Testis (tissue), 3 donors: Measurements from ENCODE around the gene SLC12A6. TPM values are rescaled to one million over a fixed set of nuclear protein-coding genes. Genes with fewer than 3 reads are reported as not detected.

Experiments
- DNase-seq: peaks from one replicate; pipeline ENCODE4 v3.0.0-alpha.2; 2019
- H3K27ac ChIP-seq, 2 donors: fragments of 200-600 bp; sonication (generic); one replicate each; pipeline ENCODE4 v1.5.1; 2019
- H3K27me3 ChIP-seq: fragments of 200-600 bp; sonication (generic); one replicate; pipeline ENCODE4 v1.5.1; 2019
- H3K36me3 ChIP-seq: fragments of 200-600 bp; sonication (generic); one replicate; pipeline ENCODE4 v1.5.1; 2017; ENCODE audit warnings: low read depth; ENCODE audit errors: missing control alignments
- H3K4me1 ChIP-seq: fragments of 200-600 bp; sonication (generic); one replicate; pipeline ENCODE4 v1.5.1; 2019
- H3K4me3 ChIP-seq, 2 donors: fragments of 200-600 bp; sonication (generic); one replicate each; pipeline ENCODE4 v1.5.1; 2017 to 2019
- H3K9me3 ChIP-seq: fragments of 200-600 bp; sonication (generic); one replicate; pipeline ENCODE4 v1.5.1; 2017
- CTCF ChIP-seq, 3 experiments: fragments of 450-650 bp in 2 of 3; fragments of 200-600 bp in 1 of 3; sonication (generic) in 1 of 3; IDR thresholded peaks; one replicate each; pipeline ENCODE4 v1.5.1; 2016 to 2019; ENCODE audit warnings: antibody characterized with exemption in 3 of 3, mild to moderate bottlenecking in 2 of 3, moderate library complexity in 1 of 3
- POLR2A ChIP-seq: fragments of 450-650 bp; IDR thresholded peaks from one replicate; pipeline ENCODE4 v1.6.1; 2017; ENCODE audit warnings: antibody characterized with exemption, mild to moderate bottlenecking, moderate library complexity
- WGBS, 2 donors: methylation state at CpG; one replicate each; pipeline ENCODE4 v1.1.5; 2018; 5-methylcytosine and 5-hydroxymethylcytosine counted together
- intact Hi-C: fragments of 100-400 bp; cut with DNase I; formaldehyde crosslinking; loops from one replicate; pipeline ENCODE4 v1.15.1; 2023; ENCODE audit warnings: low total_unique reads
- polyA plus RNA-seq: library from polyadenylated mRNA; stranded (reverse); fragments of 350-450 nt; fragmentation: Illumina TruSeq; extraction: RNeasy Lipid Tissue Mini Kit (QIAGEN cat#74804); gene quantifications from one replicate; pipeline ENCODE4 v1.2.3, GENCODE V29; 2014; ENCODE audit warnings: low read depth, low replicate concordance; ENCODE audit not compliant: insufficient read depth
- total RNA-seq, 2 donors: library from RNA; depleted of rRNA; stranded (reverse); fragments of >200 nt; gene quantifications; one replicate each; pipeline ENCODE4 v1.2.3, GENCODE V29; 2016

The SLC12A6 gene
- total and polyA plus RNA-seq, 3 donors from 2014 or later = 72.8 to 106 (median 77.2) TPM

- Histone ChIP-seq H3K4me1 (no peaks in the 10 kb centered on the region), H3K27ac (no peak overlapping the region), H3K4me3 (no peak overlapping the region), H3K36me3 (no peaks in the 10 kb centered on the region), H3K9me3 (no peaks in the 10 kb centered on the region), H3K27me3 (no peaks in the 10 kb centered on the region)
- DNase-seq = no peak
- WGBS, 2 donors = 70 to 87% methylated on average over 3 of the region's 3 CpGs
- intact Hi-C loops = no loop called here
- TF ChIP-seq POLR2A = no peak
- TF ChIP-seq CTCF (IDR thresholded peaks at IDR 0.05) = no peak
Measured at GRCh38 chr15:34259566-34259965, 78.0 kb downstream of the SLC12A6 start.

DNA sequence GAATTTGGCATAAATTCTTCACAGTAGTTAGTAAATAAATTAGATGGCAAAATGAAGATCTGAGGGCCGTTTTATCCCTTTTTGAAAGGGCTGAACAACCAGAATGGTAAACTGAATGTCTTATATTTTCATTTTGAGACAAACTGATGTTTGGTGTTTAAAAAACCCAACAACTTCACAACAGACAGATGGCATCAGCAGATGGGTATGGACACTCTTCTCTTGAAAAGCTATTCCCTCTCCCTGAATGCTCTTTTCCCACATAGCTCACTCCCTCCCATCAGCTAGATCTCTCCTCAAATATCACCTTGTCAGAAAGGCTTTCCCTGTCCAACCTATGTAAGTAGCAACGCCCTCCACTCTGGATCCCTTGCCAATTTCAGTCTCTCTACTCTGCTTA lies 79.4 kb downstream of the SLC12A6 start:
- no peak for DNase-seq
- Histone ChIP-seq H3K4me1 (no peaks in the 10 kb centered on the region), H3K4me3 (no peak overlapping the region), H3K27me3 (no peaks in the 10 kb centered on the region), H3K9me3 (no peaks in the 10 kb centered on the region), H3K36me3 (no peaks in the 10 kb centered on the region), H3K27ac (no peak overlapping the region)
- TF ChIP-seq CTCF (IDR thresholded peaks at IDR 0.05) (no peak), POLR2A (no peak)
- intact Hi-C loops = no loop called here
- WGBS, 2 donors = 90 to 99% methylated on average over 2 of the region's 2 CpGs

- H3K27me3 ChIP-seq = no peaks in the 10 kb centered on the region
- intact Hi-C loops = no loop called here
- DNase-seq = no peak
- H3K9me3 ChIP-seq = no peaks in the 10 kb centered on the region
- H3K4me1 ChIP-seq = no peaks in the 10 kb centered on the region
- no peaks in the 10 kb centered on the region for H3K36me3 ChIP-seq
- no peak overlapping the region for H3K27ac ChIP-seq
- no peak for TF ChIP-seq POLR2A
- no peak for TF ChIP-seq CTCF (IDR thresholded peaks at IDR 0.05)
- H3K4me3 ChIP-seq = no peak overlapping the region
Measured at GRCh38 chr15:34252545-34252944, 85.0 kb downstream of the SLC12A6 start.

DNA sequence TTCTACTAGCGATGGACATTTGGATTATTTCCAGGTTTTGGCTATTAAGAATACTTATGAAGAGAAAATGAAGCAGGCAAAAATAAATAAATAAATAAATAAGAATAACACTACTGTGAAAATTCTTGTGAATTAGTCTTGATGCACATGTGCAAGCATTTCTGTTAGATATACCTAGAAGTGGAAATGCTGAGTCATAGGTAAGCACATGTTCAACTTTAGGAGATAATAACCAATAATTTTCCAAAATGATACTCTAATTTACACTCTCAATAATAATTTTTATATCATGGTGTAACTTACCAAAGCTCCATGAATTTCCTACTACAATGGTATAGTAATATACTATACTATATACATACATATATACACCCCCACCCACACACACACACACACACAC lies 89.4 kb downstream of the SLC12A6 start:
- intact Hi-C loops = no loop called here
- H3K27ac ChIP-seq = no peak overlapping the region
- no peak for TF ChIP-seq POLR2A
- TF ChIP-seq CTCF (IDR thresholded peaks at IDR 0.05) = no peak
- H3K9me3 ChIP-seq = no peaks in the 10 kb centered on the region
- 98 to 100% methylated on average over 1 of the region's 1 CpG for WGBS, 2 donors
- no peaks in the 10 kb centered on the region for H3K27me3 ChIP-seq
- DNase-seq = no peak
- no peak overlapping the region for H3K4me3 ChIP-seq
- H3K36me3 ChIP-seq = no peaks in the 10 kb centered on the region
- H3K4me1 ChIP-seq = no peaks in the 10 kb centered on the region

- H3K36me3 ChIP-seq = no peaks in the 10 kb centered on the region
- no peaks in the 10 kb centered on the region for H3K4me1 ChIP-seq
- H3K27ac ChIP-seq = no peak overlapping the region
- H3K9me3 ChIP-seq = no peaks in the 10 kb centered on the region
- TF ChIP-seq POLR2A = no peak
- TF ChIP-seq CTCF (IDR thresholded peaks at IDR 0.05) = no peak
- intact Hi-C loops = no loop called here
- no peaks in the 10 kb centered on the region for H3K27me3 ChIP-seq
- WGBS, 2 donors = 75 to 79% methylated on average over 9 of the region's 9 CpGs
- H3K4me3 ChIP-seq = no peak overlapping the region
- no peak for DNase-seq
Measured at GRCh38 chr15:34246276-34246976, 91.2 kb downstream of the SLC12A6 start.
